Astrocyte (in vitro differentiated cells and primary cell): ENCODE results near the gene ZNF519. TPM values are rescaled to one million over a fixed set of nuclear protein-coding genes. Genes with fewer than 3 reads are reported as not detected.
"Not testable (repeated sequence)": the region's sequence is repeated elsewhere in the genome, so short reads cannot be mapped to it uniquely, and the experiment has no call there.

Experiments
- DNase-seq: peaks from one replicate; pipeline ENCODE4 v3.0.0-alpha.2; 2010; ENCODE audit warnings: low read depth
- FAIRE-seq: peaks from 2 replicates; lab custom pipeline; 2011; peaks lifted over from hg19 to GRCh38; lab: Jason Lieb, UNC
- H2AFZ ChIP-seq: 2 replicates; pipeline ENCODE4 v1.6.0; 2012; ENCODE audit warnings: low read depth, low read length, inconsistent platforms
- H3K27ac ChIP-seq: 2 replicates; pipeline ENCODE4 v1.5.1; 2011; ENCODE audit warnings: low read depth, low read length, inconsistent platforms
- H3K27me3 ChIP-seq: 2 replicates; pipeline ENCODE4 v1.6.0; 2011; ENCODE audit warnings: low read length, inconsistent platforms; ENCODE audit not compliant: insufficient read depth
- H3K36me3 ChIP-seq: 2 replicates; pipeline ENCODE4 v1.5.1; 2011; ENCODE audit warnings: low read length, inconsistent platforms; ENCODE audit not compliant: insufficient read depth
- H3K4me1 ChIP-seq: 2 replicates; pipeline ENCODE4 v1.5.1; 2011; ENCODE audit warnings: low read length, inconsistent platforms; ENCODE audit not compliant: insufficient read depth
- H3K4me2 ChIP-seq: 2 replicates; pipeline ENCODE4 v1.6.0; 2012; ENCODE audit warnings: low read length, inconsistent platforms
- H3K4me3 ChIP-seq: 2 replicates; pipeline ENCODE4 v1.5.1; 2011; ENCODE audit warnings: low read depth, mild to moderate bottlenecking, low read length, inconsistent platforms; ENCODE audit not compliant: insufficient read depth
- H3K79me2 ChIP-seq: 2 replicates; pipeline ENCODE4 v1.6.0; 2012; ENCODE audit warnings: mild to moderate bottlenecking, low read length, inconsistent platforms; ENCODE audit not compliant: insufficient read depth
- H3K9ac ChIP-seq: 2 replicates; pipeline ENCODE4 v1.6.0; 2012; ENCODE audit warnings: mild to moderate bottlenecking, low read length, inconsistent platforms
- H3K9me3 ChIP-seq: 2 replicates; pipeline ENCODE4 v1.5.1; 2012; ENCODE audit warnings: low read depth, mild to moderate bottlenecking, low read length, inconsistent platforms; ENCODE audit not compliant: insufficient read depth
- H4K20me1 ChIP-seq: 2 replicates; pipeline ENCODE4 v1.6.0; 2012; ENCODE audit warnings: low read length, inconsistent platforms; ENCODE audit not compliant: insufficient read depth
- H3K27ac Mint-ChIP-seq: one replicate; pipeline ENCODE4 v1.8.0; 2021; ENCODE audit warnings: mild to moderate bottlenecking, mixed read lengths; ENCODE audit not compliant: unreplicated experiment
- H3K27me3 Mint-ChIP-seq: one replicate; pipeline ENCODE4 v1.8.0; 2021; ENCODE audit warnings: low read depth, mixed read lengths; ENCODE audit not compliant: unreplicated experiment
- H3K36me3 Mint-ChIP-seq: one replicate; pipeline ENCODE4 v1.8.0; 2021; ENCODE audit warnings: low read depth, mixed read lengths; ENCODE audit not compliant: unreplicated experiment
- H3K4me1 Mint-ChIP-seq: one replicate; pipeline ENCODE4 v1.8.0; 2021; ENCODE audit warnings: low read depth, mixed read lengths; ENCODE audit not compliant: unreplicated experiment
- H3K4me3 Mint-ChIP-seq: one replicate; pipeline ENCODE4 v1.8.0; 2021; ENCODE audit warnings: mild to moderate bottlenecking, moderate library complexity, mixed read lengths; ENCODE audit not compliant: unreplicated experiment
- H3K9me3 Mint-ChIP-seq: one replicate; pipeline ENCODE4 v1.8.0; 2021; ENCODE audit warnings: mild to moderate bottlenecking, mixed read lengths; ENCODE audit not compliant: unreplicated experiment
- EZH2 ChIP-seq: IDR thresholded peaks from 2 replicates; pipeline ENCODE4 v1.6.1; 2012; ENCODE audit warnings: mild to moderate bottlenecking, low read length, inconsistent platforms; ENCODE audit not compliant: insufficient read depth
- total RNA-seq: library from RNA; stranded (reverse); gene quantifications from 2 replicates; pipeline ENCODE4 v1.2.1, GENCODE V29; 2021
- TF ChIP-seq, protein P1 (sequence below): IDR thresholded peaks from 2 replicates; pipeline ENCODE4 v1.5.1; 2011; ENCODE audit warnings: low read depth, mild to moderate bottlenecking, inconsistent platforms, low read length, moderate library complexity; ENCODE audit not compliant: insufficient read depth

Gene ZNF519
- total RNA-seq, 1 donor from 2014 or later, result 7.7 TPM

DNA sequence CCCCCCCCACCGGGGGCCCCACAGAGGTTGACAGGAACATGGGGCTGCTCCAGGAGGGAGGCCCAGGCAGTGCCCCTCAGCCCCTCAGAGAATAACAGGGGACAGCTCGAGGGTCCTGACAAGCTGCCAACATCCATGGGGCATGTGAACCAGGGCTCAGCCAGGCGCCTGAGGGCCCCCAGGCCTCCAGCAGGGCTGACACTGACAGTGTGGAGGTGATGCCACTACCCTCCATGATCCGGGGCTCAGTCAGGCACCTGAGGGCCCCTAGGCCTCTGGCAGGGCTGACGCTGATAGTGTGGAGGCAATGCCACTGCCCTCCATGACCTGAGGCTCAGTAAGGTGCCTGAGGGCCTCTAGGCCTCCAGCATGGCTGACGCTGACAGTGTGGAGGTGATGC is 12.8 kb upstream of the ZNF519 start:
- H3K4me1 ChIP-seq, H3K9me3 Mint-ChIP-seq, H3K4me2 ChIP-seq, H3K27ac Mint-ChIP-seq, H4K20me1 ChIP-seq, H3K4me3 Mint-ChIP-seq, H3K4me1 Mint-ChIP-seq, H3K9me3 ChIP-seq, H2AFZ ChIP-seq, H3K27ac ChIP-seq, FAIRE-seq, H3K79me2 ChIP-seq, H3K36me3 Mint-ChIP-seq, H3K9ac ChIP-seq, H3K27me3 Mint-ChIP-seq, H3K36me3 ChIP-seq, DNase-seq, H3K27me3 ChIP-seq, H3K4me3 ChIP-seq: not testable (repeated sequence)

GRCh38 chr18:14144628-14144895 is 12.3 kb upstream of the ZNF519 start:
- Mint-ChIP-seq H3K36me3 (no peaks in the 10 kb centered on the region), H3K4me3 (no peak overlapping the region), H3K9me3 (no peaks in the 10 kb centered on the region), H3K27ac (no peak overlapping the region), H3K4me1 (no peaks in the 10 kb centered on the region), H3K27me3 (peaks cover 6% of the 10 kb centered on the region)
- H3K4me3 ChIP-seq, result no peak overlapping the region
- no peak overlapping the region for H3K27ac ChIP-seq
- DNase-seq (no peak), FAIRE-seq (no peak)
- no peaks in the 10 kb centered on the region for H3K4me1 ChIP-seq
- no peaks in the 10 kb centered on the region for H4K20me1 ChIP-seq
- no peaks in the 10 kb centered on the region for H3K79me2 ChIP-seq
- no peaks in the 10 kb centered on the region for H3K9me3 ChIP-seq
- H3K4me2 ChIP-seq, result no peak overlapping the region
- TF ChIP-seq, protein P1, sequence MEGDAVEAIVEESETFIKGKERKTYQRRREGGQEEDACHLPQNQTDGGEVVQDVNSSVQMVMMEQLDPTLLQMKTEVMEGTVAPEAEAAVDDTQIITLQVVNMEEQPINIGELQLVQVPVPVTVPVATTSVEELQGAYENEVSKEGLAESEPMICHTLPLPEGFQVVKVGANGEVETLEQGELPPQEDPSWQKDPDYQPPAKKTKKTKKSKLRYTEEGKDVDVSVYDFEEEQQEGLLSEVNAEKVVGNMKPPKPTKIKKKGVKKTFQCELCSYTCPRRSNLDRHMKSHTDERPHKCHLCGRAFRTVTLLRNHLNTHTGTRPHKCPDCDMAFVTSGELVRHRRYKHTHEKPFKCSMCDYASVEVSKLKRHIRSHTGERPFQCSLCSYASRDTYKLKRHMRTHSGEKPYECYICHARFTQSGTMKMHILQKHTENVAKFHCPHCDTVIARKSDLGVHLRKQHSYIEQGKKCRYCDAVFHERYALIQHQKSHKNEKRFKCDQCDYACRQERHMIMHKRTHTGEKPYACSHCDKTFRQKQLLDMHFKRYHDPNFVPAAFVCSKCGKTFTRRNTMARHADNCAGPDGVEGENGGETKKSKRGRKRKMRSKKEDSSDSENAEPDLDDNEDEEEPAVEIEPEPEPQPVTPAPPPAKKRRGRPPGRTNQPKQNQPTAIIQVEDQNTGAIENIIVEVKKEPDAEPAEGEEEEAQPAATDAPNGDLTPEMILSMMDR, result no peak
- TF ChIP-seq EZH2, result no peak
- H3K27me3 ChIP-seq, result no peaks in the 10 kb centered on the region
- H3K9ac ChIP-seq, result no peak overlapping the region
- no peak overlapping the region for H2AFZ ChIP-seq
- H3K36me3 ChIP-seq, result no peaks in the 10 kb centered on the region

DNA sequence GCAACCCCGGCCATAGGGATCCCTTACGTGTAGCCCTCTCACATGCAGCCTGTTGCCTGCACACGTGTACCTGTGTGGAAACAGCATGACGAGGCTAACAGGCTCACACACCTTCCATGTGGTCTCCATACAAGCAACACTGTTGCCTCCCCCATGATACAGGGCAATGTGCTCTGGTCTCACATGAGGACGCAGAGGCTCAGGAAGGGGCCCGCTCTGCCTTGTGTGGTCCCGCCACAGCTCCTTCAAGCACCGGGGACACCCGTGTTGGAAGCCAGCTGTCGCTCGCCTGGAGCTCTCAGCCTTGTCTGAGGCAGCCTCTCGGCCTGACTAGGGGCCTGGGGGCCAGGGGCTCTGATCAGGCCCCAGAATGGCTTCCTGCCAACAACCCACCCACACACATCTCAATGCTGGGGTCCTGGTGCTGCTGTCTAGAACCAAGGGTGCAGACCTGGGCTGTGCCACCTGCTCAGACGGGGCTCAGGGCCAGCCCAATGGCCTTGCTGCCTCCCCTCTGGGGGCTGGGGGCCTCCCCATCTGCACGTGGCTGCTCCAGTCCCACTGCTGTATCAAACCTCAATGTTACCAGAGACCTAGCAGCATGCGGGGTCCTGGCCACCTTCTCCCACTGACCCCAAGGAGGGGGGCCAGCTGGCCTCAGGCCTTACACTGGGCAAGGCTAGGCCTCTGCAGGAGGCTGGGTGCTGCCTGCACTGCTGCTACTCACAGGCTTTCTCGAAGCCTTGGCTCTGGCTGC is 11.8 kb upstream of the ZNF519 start:
- H3K4me2 ChIP-seq, DNase-seq, H3K9me3 ChIP-seq, H3K27ac Mint-ChIP-seq, H3K27me3 ChIP-seq, H3K27me3 Mint-ChIP-seq, H3K4me3 ChIP-seq, H3K9ac ChIP-seq, H4K20me1 ChIP-seq, H3K4me1 ChIP-seq, H3K9me3 Mint-ChIP-seq, H3K27ac ChIP-seq, H3K79me2 ChIP-seq, H3K36me3 Mint-ChIP-seq, H3K36me3 ChIP-seq, FAIRE-seq, H3K4me1 Mint-ChIP-seq, H3K4me3 Mint-ChIP-seq, H2AFZ ChIP-seq: not testable (repeated sequence)

- not testable (repeated sequence) for H3K4me1 Mint-ChIP-seq, FAIRE-seq, H3K4me3 Mint-ChIP-seq, H3K4me3 ChIP-seq, H3K27me3 ChIP-seq, H3K27ac ChIP-seq, H3K79me2 ChIP-seq, H3K4me2 ChIP-seq, H3K27ac Mint-ChIP-seq, DNase-seq, H3K36me3 ChIP-seq, H3K4me1 ChIP-seq, H4K20me1 ChIP-seq, H3K36me3 Mint-ChIP-seq, H3K9me3 ChIP-seq, H3K9ac ChIP-seq, H3K9me3 Mint-ChIP-seq, H3K27me3 Mint-ChIP-seq, H2AFZ ChIP-seq
These were observed 11.2 kb upstream of the ZNF519 start for GRCh38 chr18:14143396-14143795.

- not testable (repeated sequence) for H3K4me1 Mint-ChIP-seq, H3K4me3 ChIP-seq, H3K4me3 Mint-ChIP-seq
These were observed 9.9 kb upstream of the ZNF519 start for GRCh38 chr18:14142177-14142576.

More at GRCh38 chr18:14142177-14142576, 9.9 kb upstream of the ZNF519 start:
- H3K36me3 ChIP-seq, H3K79me2 ChIP-seq, H3K4me2 ChIP-seq, DNase-seq, H3K27ac Mint-ChIP-seq, H4K20me1 ChIP-seq, H3K9ac ChIP-seq, H3K36me3 Mint-ChIP-seq, H3K9me3 Mint-ChIP-seq, H3K4me1 ChIP-seq, FAIRE-seq, H3K27ac ChIP-seq, H2AFZ ChIP-seq, H3K9me3 ChIP-seq, H3K27me3 ChIP-seq: not testable (repeated sequence)
- H3K27me3 Mint-ChIP-seq, result peaks cover 17% of the 10 kb centered on the region
